Rectal smooth muscle tissue (tissue), 1 donor: ENCODE data around the gene PPP1CB.
"Not testable (repeated sequence)": the region's sequence is repeated elsewhere in the genome, so short reads cannot be mapped to it uniquely, and the experiment has no call there.

Experiments used
- H3K27ac ChIP-seq: one replicate; pipeline ENCODE4 v1.7.0; 2013; ENCODE audit warnings: low read depth, low read length, inconsistent platforms
- H3K27me3 ChIP-seq: one replicate; pipeline ENCODE4 v1.7.0; 2013; ENCODE audit warnings: low read length; ENCODE audit not compliant: control insufficient read depth, insufficient read depth
- H3K36me3 ChIP-seq: one replicate; pipeline ENCODE4 v1.7.0; 2013; ENCODE audit warnings: low read length; ENCODE audit not compliant: control insufficient read depth, insufficient read depth
- H3K4me1 ChIP-seq: one replicate; pipeline ENCODE4 v1.7.0; 2013; ENCODE audit warnings: low read length; ENCODE audit not compliant: control insufficient read depth, insufficient read depth
- H3K4me3 ChIP-seq: one replicate; pipeline ENCODE4 v1.7.0; 2013; ENCODE audit warnings: low read length
- H3K9ac ChIP-seq: one replicate; pipeline ENCODE4 v1.7.0; 2013; ENCODE audit warnings: low read length

PPP1CB gene

GRCh38 chr2:28764909-28765711, 13.5 kb downstream of the PPP1CB start:
- Histone ChIP-seq H3K4me1 (peaks cover 6% of the 10 kb centered on the region), H3K27ac (no peak overlapping the region)

GRCh38 chr2:28766070-28766469, 14.4 kb downstream of the PPP1CB start:
- no peaks in the 10 kb centered on the region for H3K36me3 ChIP-seq
- no peaks in the 10 kb centered on the region for H3K27me3 ChIP-seq
- no peak overlapping the region for H3K4me3 ChIP-seq
- no peak overlapping the region for H3K9ac ChIP-seq
- peaks cover 6% of the 10 kb centered on the region for H3K4me1 ChIP-seq
- no peak overlapping the region for H3K27ac ChIP-seq

More at GRCh38 chr2:28764909-28765711, 13.5 kb downstream of the PPP1CB start:
- Histone ChIP-seq H3K9ac (no peak overlapping the region), H3K4me3 (no peak overlapping the region), H3K27me3 (no peaks in the 10 kb centered on the region), H3K36me3 (no peaks in the 10 kb centered on the region)

GRCh38 chr2:28767337-28767736, 15.7 kb downstream of the PPP1CB start:
- Histone ChIP-seq H3K27me3 (no peaks in the 10 kb centered on the region), H3K4me1 (peaks cover 4% of the 10 kb centered on the region), H3K4me3 (no peak overlapping the region), H3K9ac (no peak overlapping the region), H3K36me3 (no peaks in the 10 kb centered on the region), H3K27ac (no peak overlapping the region)

GRCh38 chr2:28768422-28768821, 16.8 kb downstream of the PPP1CB start:
- Histone ChIP-seq H3K9ac (no peak overlapping the region), H3K4me1 (no peaks in the 10 kb centered on the region), H3K4me3 (no peak overlapping the region), H3K36me3 (no peaks in the 10 kb centered on the region), H3K27me3 (no peaks in the 10 kb centered on the region), H3K27ac (no peak overlapping the region)

GRCh38 chr2:28768952-28769351, 17.3 kb downstream of the PPP1CB start:
- H3K27me3 ChIP-seq, result no peaks in the 10 kb centered on the region
- H3K9ac ChIP-seq, result no peak overlapping the region
- H3K27ac ChIP-seq, result no peak overlapping the region
- H3K4me1 ChIP-seq, result no peaks in the 10 kb centered on the region
- no peak overlapping the region for H3K4me3 ChIP-seq
- H3K36me3 ChIP-seq, result no peaks in the 10 kb centered on the region

- no peaks in the 10 kb centered on the region for H3K4me1 ChIP-seq
- no peak overlapping the region for H3K9ac ChIP-seq
- H3K27me3 ChIP-seq, result no peaks in the 10 kb centered on the region
- H3K36me3 ChIP-seq, result no peaks in the 10 kb centered on the region
- no peak overlapping the region for H3K27ac ChIP-seq
- no peak overlapping the region for H3K4me3 ChIP-seq
Observed at GRCh38 chr2:28772351-28772750, 20.7 kb downstream of the PPP1CB start.

GRCh38 chr2:28776471-28776870, 24.8 kb downstream of the PPP1CB start:
- Histone ChIP-seq H3K27me3 (no peaks in the 10 kb centered on the region), H3K27ac (no peak overlapping the region), H3K9ac (no peak overlapping the region), H3K4me1 (no peaks in the 10 kb centered on the region), H3K36me3 (peaks cover 7% of the 10 kb centered on the region), H3K4me3 (no peak overlapping the region)

GRCh38 chr2:28778392-28778791, 26.8 kb downstream of the PPP1CB start:
- H3K27me3 ChIP-seq, result no peaks in the 10 kb centered on the region
- H3K27ac ChIP-seq, result no peak overlapping the region
- H3K4me3 ChIP-seq, result no peak overlapping the region
- H3K36me3 ChIP-seq, result peaks cover 7% of the 10 kb centered on the region
- no peak overlapping the region for H3K9ac ChIP-seq
- H3K4me1 ChIP-seq, result no peaks in the 10 kb centered on the region

- Histone ChIP-seq H3K9ac (no peak overlapping the region), H3K27ac (no peak overlapping the region), H3K27me3 (no peaks in the 10 kb centered on the region), H3K4me3 (no peak overlapping the region), H3K36me3 (peaks cover 7% of the 10 kb centered on the region), H3K4me1 (no peaks in the 10 kb centered on the region)
Observed at GRCh38 chr2:28779001-28779400, 27.4 kb downstream of the PPP1CB start.

GRCh38 chr2:28780496-28780895, 28.9 kb downstream of the PPP1CB start:
- no peak overlapping the region for H3K27ac ChIP-seq
- H3K4me3 ChIP-seq, result no peak overlapping the region
- H3K36me3 ChIP-seq, result peaks cover 12% of the 10 kb centered on the region
- no peak overlapping the region for H3K9ac ChIP-seq
- no peaks in the 10 kb centered on the region for H3K27me3 ChIP-seq
- no peaks in the 10 kb centered on the region for H3K4me1 ChIP-seq

GRCh38 chr2:28782423-28782822, 30.8 kb downstream of the PPP1CB start:
- H3K9ac ChIP-seq, result no peak overlapping the region
- H3K27ac ChIP-seq, result no peak overlapping the region
- H3K4me1 ChIP-seq, result no peaks in the 10 kb centered on the region
- peaks cover 15% of the 10 kb centered on the region for H3K36me3 ChIP-seq
- H3K27me3 ChIP-seq, result no peaks in the 10 kb centered on the region
- H3K4me3 ChIP-seq, result no peak overlapping the region

GRCh38 chr2:28784570-28784969, 32.9 kb downstream of the PPP1CB start:
- H3K9ac ChIP-seq, H3K4me3 ChIP-seq, H3K27me3 ChIP-seq, H3K27ac ChIP-seq, H3K4me1 ChIP-seq: not testable (repeated sequence)
- H3K36me3 ChIP-seq, result peaks cover 17% of the 10 kb centered on the region

GRCh38 chr2:28796620-28797019, 45.0 kb downstream of the PPP1CB start:
- Histone ChIP-seq H3K9ac (no peak overlapping the region), H3K36me3 (peaks cover 10% of the 10 kb centered on the region), H3K27me3 (no peaks in the 10 kb centered on the region), H3K4me3 (no peak overlapping the region), H3K27ac (no peak overlapping the region), H3K4me1 (no peaks in the 10 kb centered on the region)
